ENCODE data around the gene ABCD2. TPM values are rescaled to one million over a fixed set of nuclear protein-coding genes. Genes with fewer than 3 reads are reported as not detected.
"Not testable (repeated sequence)": the region's sequence is repeated elsewhere in the genome, so short reads cannot be mapped to it uniquely, and the experiment has no call there.

The ABCD2 gene
- total and polyA plus RNA-seq, 11 donors = 0.39 to 8.6 (median 6.5) TPM

- Histone ChIP-seq H3K9me3 (no peaks in the 10 kb centered on the region), H3K4me1 (peaks cover 0 to 14% (median 0%) of the 10 kb centered on the region in 12 donors), H3K27me3 (no peaks in the 10 kb centered on the region), H3K36me3 (no peaks in the 10 kb centered on the region), H3K27ac (peak overlapping the region in 1 of 12 donors; percentile 50), H3K4me3 (no peak overlapping the region)
- TF ChIP-seq, protein P1, sequence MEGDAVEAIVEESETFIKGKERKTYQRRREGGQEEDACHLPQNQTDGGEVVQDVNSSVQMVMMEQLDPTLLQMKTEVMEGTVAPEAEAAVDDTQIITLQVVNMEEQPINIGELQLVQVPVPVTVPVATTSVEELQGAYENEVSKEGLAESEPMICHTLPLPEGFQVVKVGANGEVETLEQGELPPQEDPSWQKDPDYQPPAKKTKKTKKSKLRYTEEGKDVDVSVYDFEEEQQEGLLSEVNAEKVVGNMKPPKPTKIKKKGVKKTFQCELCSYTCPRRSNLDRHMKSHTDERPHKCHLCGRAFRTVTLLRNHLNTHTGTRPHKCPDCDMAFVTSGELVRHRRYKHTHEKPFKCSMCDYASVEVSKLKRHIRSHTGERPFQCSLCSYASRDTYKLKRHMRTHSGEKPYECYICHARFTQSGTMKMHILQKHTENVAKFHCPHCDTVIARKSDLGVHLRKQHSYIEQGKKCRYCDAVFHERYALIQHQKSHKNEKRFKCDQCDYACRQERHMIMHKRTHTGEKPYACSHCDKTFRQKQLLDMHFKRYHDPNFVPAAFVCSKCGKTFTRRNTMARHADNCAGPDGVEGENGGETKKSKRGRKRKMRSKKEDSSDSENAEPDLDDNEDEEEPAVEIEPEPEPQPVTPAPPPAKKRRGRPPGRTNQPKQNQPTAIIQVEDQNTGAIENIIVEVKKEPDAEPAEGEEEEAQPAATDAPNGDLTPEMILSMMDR (IDR thresholded peaks at IDR 0.05) = no peak
- no peak for TF ChIP-seq POLR2A (IDR thresholded peaks at IDR 0.05)
- ATAC-seq = no peak
- intact Hi-C loops (cut with DNase I) = loop anchor here in 1 of 10 donors (10.0 kb wide), 1 partner anchor 596 kb away; the partner anchor contains the start of gene LRRK2
- DNase-seq = no peak
- WGBS, 4 donors = 53 to 67% (median 58%) methylated on average over 1 of the region's 1 CpG
These were observed 9.2 kb upstream of the ABCD2 start for GRCh38 chr12:39628836-39629235.

DNA sequence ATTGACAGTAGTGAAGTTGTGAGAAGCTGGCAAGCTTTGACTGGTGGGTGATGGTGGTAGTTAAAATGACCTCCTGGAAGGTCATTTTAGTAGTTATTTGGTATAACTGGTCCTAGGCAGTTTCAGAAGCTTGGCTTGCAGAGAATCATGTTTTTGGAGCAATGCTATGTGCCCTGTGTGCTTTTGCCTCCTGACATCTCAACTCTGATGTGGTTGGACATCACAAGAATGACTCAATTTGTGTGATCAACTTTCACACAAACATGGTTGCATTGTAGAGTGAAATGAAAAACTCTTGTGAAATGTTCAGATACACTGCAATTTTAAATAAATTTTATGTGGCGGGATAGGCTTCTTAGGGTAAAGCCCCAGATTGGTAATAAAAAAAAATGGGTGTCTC lies 8.3 kb upstream of the ABCD2 start:
- ATAC-seq = no peak
- WGBS, 4 donors = 87 to 100% (median 91%) methylated on average over 1 of the region's 1 CpG
- no peak for TF ChIP-seq POLR2A (IDR thresholded peaks at IDR 0.05)
- TF ChIP-seq, protein P1 (IDR thresholded peaks at IDR 0.05) = no peak
- no peaks in the 10 kb centered on the region for H3K27me3 ChIP-seq
- no peak overlapping the region for H3K4me3 ChIP-seq
- peaks cover 0 to 14% (median 0%) of the 10 kb centered on the region in 12 donors for H3K4me1 ChIP-seq
- H3K27ac ChIP-seq = no peak overlapping the region
- intact Hi-C loops (cut with DNase I) = loop anchor here in 1 of 10 donors (10.0 kb wide), 1 partner anchor 597 kb away; the partner anchor contains the start of gene LRRK2
- no peaks in the 10 kb centered on the region for H3K9me3 ChIP-seq
- H3K36me3 ChIP-seq = no peaks in the 10 kb centered on the region
- DNase-seq = no peak

DNA sequence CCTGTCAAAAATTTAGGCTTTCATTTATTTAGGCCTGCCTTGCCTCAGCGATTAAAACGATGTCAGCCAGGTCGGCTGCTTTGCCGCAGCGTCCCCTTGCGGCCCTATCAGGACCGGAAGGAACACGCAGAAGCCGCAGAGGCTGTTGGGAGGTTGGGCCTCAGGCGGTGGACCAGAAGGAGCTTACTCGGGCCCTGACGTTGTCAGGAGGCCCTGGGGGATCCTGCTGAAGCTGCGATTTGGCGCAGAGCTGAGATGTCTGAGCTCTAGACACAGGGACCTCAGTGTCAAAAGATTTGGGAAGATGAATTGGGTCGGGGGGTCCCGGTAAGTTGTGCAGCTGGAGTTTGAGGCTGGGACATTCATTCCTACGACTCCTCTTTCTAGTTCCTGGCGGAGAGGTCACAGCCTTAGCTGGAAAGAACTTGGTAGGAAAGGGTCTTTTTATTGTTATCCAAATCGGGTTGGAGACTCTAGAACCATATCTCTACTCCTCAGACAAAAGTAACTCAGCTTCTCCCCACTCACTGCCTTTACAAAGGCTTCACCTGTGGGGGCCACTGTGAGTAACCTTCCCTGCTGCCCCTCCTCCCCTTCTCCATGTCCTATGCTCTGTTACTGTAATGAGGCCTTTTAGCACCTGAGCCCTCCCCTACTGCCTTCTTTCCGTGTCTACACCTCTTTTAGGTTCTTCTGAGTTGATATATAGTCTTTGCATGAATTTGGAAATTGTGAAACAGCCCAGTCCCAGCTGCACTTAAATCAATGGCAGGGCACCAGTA lies 6.6 kb upstream of the ABCD2 start:
- ATAC-seq (no peak), DNase-seq (no peak)
- intact Hi-C loops (cut with DNase I) = loop anchor here in 1 of 10 donors (10.0 kb wide), 1 partner anchor 599 kb away; the partner anchor contains the start of gene LRRK2
- WGBS, 4 donors = 81 to 86% (median 85%) methylated on average over 20 of the region's 20 CpGs
- Histone ChIP-seq H3K27me3 (no peaks in the 10 kb centered on the region), H3K36me3 (no peaks in the 10 kb centered on the region), H3K27ac (no peak overlapping the region), H3K9me3 (no peaks in the 10 kb centered on the region), H3K4me3 (no peak overlapping the region), H3K4me1 (peaks cover 0 to 14% (median 0%) of the 10 kb centered on the region in 12 donors)
- TF ChIP-seq, protein P1 (IDR thresholded peaks at IDR 0.05) = no peak
- no peak for TF ChIP-seq POLR2A (IDR thresholded peaks at IDR 0.05)

DNA sequence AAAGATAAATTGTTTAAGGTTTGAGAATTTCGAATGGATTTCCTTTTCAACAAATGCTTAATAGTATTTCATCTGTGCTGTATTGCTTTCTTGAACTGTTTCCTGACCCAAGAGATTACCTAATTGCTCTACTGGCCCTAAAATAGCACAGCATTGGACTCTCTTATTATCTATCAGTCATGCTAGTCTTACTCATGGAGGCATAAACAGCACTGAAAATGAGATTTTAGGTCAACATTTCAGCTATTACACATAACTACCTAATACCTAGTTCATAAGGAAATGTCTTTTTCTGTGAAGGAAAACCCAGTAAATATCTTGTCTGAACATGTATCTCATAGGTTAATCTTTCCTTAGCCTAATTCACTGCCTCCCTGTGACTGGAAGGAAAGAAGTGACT lies 4.3 kb upstream of the ABCD2 start:
- WGBS, 4 donors = 47 to 66% (median 60%) methylated on average over 1 of the region's 1 CpG
- no peak overlapping the region for H3K27ac ChIP-seq
- no peak overlapping the region for H3K4me3 ChIP-seq
- ATAC-seq (no peak), DNase-seq (no peak)
- no peaks in the 10 kb centered on the region for H3K36me3 ChIP-seq
- no peaks in the 10 kb centered on the region for H3K9me3 ChIP-seq
- no peak for TF ChIP-seq POLR2A (IDR thresholded peaks at IDR 0.05)
- TF ChIP-seq, protein P1 (IDR thresholded peaks at IDR 0.05) = no peak
- peaks cover 0 to 26% (median 0%) of the 10 kb centered on the region in 12 donors for H3K4me1 ChIP-seq
- intact Hi-C loops (cut with DNase I) = loop anchor here in 1 of 10 donors (10.0 kb wide), 1 partner anchor 601 kb away; the partner anchor contains the start of gene LRRK2
- H3K27me3 ChIP-seq = no peaks in the 10 kb centered on the region

DNA sequence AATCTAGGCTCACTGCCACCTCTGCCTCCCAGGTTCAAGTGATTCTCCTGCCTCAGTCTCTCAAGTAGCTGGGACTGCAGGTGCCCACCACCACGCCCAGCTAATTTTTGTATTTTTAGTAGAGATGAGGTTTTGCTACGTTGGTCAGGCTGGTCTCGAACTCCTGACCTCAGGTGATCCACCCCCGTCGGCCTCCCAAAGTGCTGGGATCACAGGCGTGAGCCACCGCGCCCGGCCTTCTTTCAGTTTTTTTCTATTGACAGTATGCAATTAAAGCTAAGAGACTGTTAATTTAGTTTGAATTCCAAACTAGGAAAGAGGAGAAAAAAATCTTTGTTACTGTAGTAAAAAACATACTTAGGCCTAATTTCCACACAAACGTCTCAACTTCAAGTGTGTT lies 3.6 kb upstream of the ABCD2 start:
- not testable (repeated sequence) for H3K4me3 ChIP-seq, H3K27me3 ChIP-seq, H3K36me3 ChIP-seq, ATAC-seq, H3K9me3 ChIP-seq, DNase-seq
- intact Hi-C loops (cut with DNase I) = loop anchor here in 1 of 10 donors (10.0 kb wide), 1 partner anchor 602 kb away; the partner anchor contains the start of gene LRRK2
- WGBS, 4 donors = 93 to 97% (median 95%) methylated on average over 10 of the region's 10 CpGs
- H3K4me1 ChIP-seq = peaks cover 0 to 22% (median 0%) of the 10 kb centered on the region in 12 donors
- H3K27ac ChIP-seq = peak overlapping the region in 1 of 12 donors; percentile 77
